ENCODE measurements around the gene CAMSAP2. TPM values are rescaled to one million over a fixed set of nuclear protein-coding genes. Genes with fewer than 3 reads are reported as not detected.

CAMSAP2 gene
- total RNA-seq, 6 experiments from 2014 or later: 30.2 to 35.6 (median 33.3) TPM

DNA sequence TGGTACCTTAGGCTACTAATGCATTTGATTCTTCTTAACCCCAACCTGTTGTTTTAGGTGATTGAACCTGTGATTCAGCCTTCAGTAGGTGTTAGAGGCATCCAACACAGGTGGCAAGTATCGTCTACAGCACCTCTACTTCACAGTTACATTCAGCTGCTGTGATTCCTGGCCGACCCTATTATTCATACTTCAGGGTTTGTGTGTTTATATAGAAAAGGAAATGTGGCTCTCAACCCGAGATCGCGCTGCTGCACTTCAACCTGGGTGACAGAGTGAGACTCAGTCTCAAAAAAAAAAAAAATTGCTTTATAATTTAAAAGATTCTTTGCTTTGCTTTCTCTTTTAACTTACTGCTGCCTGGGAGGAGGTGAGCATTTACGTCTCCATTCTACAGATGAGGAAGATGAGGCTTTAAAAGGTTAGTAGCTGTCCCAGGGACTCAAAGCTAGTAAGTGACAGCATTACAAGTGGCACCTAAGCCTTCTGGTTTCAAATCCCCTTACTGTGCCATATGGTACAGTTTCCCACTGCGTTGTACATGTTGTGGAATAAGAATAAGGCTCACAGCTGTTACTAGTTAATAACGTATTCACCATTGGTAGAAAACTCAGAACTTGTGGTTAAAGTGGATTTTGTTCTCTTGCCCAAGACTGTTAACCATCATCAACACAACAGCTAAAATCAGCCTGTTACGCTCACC is 124.2 kb downstream of the CAMSAP2 start:
- peaks cover 5% of the 10 kb centered on the region; the same call in 1 of the 2 replicates for H3K27me3 Mint-ChIP-seq (ENCODE audit: insufficient read depth)
- no peaks in the 10 kb centered on the region for H3K9me3 Mint-ChIP-seq
- H3K4me3 Mint-ChIP-seq: no peak overlapping the region
- no peak overlapping the region for H3K27ac Mint-ChIP-seq
- TF ChIP-seq CTCF (IDR thresholded peaks at IDR 0.05): no peak
- no peak for DNase-seq
- H3K4me1 Mint-ChIP-seq (ENCODE audit: low read depth): 0 out of 2 replicates have a peak, but pooled peaks cover 7% of the 10 kb centered on the region
- peaks cover 23% of the 10 kb centered on the region for H3K36me3 Mint-ChIP-seq (ENCODE audit: low read depth)

GRCh38 chr1:200866116-200866515 is 127.4 kb downstream of the CAMSAP2 start:
- no peak for DNase-seq

DNA sequence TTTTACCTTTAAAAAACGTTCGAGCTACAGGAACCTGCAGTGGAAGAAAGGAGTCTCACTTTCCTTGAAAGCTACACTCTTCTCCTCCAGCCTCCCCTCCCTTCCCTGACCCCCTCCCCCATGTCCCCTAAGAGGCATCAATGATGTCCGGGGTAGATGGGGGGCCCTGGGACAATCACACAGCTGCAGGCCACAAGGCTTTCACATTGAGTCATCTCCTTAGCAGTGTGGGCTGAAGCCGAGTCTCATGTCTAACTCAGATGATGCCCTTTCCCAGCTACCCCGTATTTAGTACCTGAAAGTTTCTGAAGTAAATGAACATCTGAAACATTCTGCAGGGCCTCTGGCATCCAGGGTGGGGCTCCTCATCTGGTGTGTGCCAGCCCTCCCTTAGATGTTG is 127.8 kb downstream of the CAMSAP2 start:
- peaks cover 14% of the 10 kb centered on the region for H3K27me3 Mint-ChIP-seq (ENCODE audit: insufficient read depth)
- peaks cover 23% of the 10 kb centered on the region for H3K36me3 Mint-ChIP-seq (ENCODE audit: low read depth)
- no peak for DNase-seq
- no peak for TF ChIP-seq CTCF (IDR thresholded peaks at IDR 0.05)
- H3K4me1 Mint-ChIP-seq (ENCODE audit: low read depth): 0 out of 2 replicates have a peak, but pooled peaks cover 7% of the 10 kb centered on the region
- H3K4me3 Mint-ChIP-seq: no peak overlapping the region
- H3K9me3 Mint-ChIP-seq: no peaks in the 10 kb centered on the region
- H3K27ac Mint-ChIP-seq: no peak overlapping the region

More at GRCh38 chr1:200866116-200866515, 127.4 kb downstream of the CAMSAP2 start:
- no peak overlapping the region for H3K27ac Mint-ChIP-seq
- 0 out of 2 replicates have a peak, but pooled peaks cover 7% of the 10 kb centered on the region for H3K4me1 Mint-ChIP-seq (ENCODE audit: low read depth)
- H3K4me3 Mint-ChIP-seq: no peak overlapping the region
- H3K9me3 Mint-ChIP-seq: no peaks in the 10 kb centered on the region
- peaks cover 10% of the 10 kb centered on the region for H3K27me3 Mint-ChIP-seq (ENCODE audit: insufficient read depth)
- H3K36me3 Mint-ChIP-seq (ENCODE audit: low read depth): peaks cover 23% of the 10 kb centered on the region
- no peak for TF ChIP-seq CTCF (IDR thresholded peaks at IDR 0.05)

- no peak for DNase-seq
- H3K9me3 Mint-ChIP-seq: no peaks in the 10 kb centered on the region
- H3K4me3 Mint-ChIP-seq: no peak overlapping the region
- H3K36me3 Mint-ChIP-seq (ENCODE audit: low read depth): peaks cover 19% of the 10 kb centered on the region
- TF ChIP-seq CTCF (IDR thresholded peaks at IDR 0.05): no peak
- H3K4me1 Mint-ChIP-seq (ENCODE audit: low read depth): 0 out of 2 replicates have a peak, but pooled peaks cover 7% of the 10 kb centered on the region
- no peak overlapping the region for H3K27ac Mint-ChIP-seq
- H3K27me3 Mint-ChIP-seq (ENCODE audit: insufficient read depth): peaks cover 21% of the 10 kb centered on the region
Observed at GRCh38 chr1:200867018-200867811, 128.5 kb downstream of the CAMSAP2 start.

DNA sequence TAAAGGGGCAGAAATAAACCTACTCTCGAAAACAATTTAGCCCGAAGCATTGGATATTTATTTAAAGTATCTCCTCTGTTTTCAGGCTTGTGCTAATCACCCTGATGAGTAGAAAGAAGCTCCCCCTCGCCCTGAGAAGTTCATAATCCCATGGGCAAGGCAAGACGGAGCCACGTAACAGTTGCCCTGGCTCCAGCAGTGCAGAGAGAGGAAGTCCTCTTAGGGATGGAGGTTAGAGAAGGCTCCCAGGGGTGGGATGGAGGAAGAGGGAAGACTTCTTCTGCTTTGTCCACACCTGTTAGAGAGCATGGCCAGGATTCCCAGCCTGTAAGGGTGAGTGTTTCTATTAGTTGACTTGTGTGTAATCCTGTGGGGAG is 130.7 kb downstream of the CAMSAP2 start:
- no peaks in the 10 kb centered on the region for H3K9me3 Mint-ChIP-seq
- DNase-seq: no peak
- 0 out of 2 replicates have a peak, but pooled peaks cover 7% of the 10 kb centered on the region for H3K4me1 Mint-ChIP-seq (ENCODE audit: low read depth)
- H3K27ac Mint-ChIP-seq: no peak overlapping the region
- H3K27me3 Mint-ChIP-seq (ENCODE audit: insufficient read depth): peaks cover 29% of the 10 kb centered on the region
- peaks cover 6% of the 10 kb centered on the region; the same call in 1 of the 2 replicates for H3K36me3 Mint-ChIP-seq (ENCODE audit: low read depth)
- no peak overlapping the region for H3K4me3 Mint-ChIP-seq
- no peak for TF ChIP-seq CTCF (IDR thresholded peaks at IDR 0.05)

Data from HFFc6 (cell line).